ENCODE measurements around the gene KXD1.

The KXD1 gene

DNA sequence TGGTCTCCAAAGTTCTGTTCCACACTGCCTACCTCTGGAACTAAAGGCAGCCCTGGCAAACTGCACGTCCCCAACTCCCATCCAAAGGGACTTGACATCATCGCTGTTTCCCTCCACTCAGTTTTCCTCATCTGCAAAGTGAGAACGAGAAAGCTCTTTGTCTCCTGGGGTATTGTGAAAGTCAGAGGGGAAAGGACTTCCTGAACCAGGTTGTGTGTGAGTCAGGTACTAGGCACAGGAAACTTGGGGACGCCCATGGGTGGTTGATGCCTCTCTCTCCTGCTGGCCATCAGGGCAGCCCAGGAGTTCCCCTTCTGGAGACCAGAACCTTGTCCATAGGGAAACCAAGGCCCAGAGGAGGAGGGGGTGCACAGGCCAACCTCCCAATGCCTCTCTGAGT is 44.2 kb downstream of the KXD1 start:
- DNase-seq (ENCODE audit: low read depth), result no peak

DNA sequence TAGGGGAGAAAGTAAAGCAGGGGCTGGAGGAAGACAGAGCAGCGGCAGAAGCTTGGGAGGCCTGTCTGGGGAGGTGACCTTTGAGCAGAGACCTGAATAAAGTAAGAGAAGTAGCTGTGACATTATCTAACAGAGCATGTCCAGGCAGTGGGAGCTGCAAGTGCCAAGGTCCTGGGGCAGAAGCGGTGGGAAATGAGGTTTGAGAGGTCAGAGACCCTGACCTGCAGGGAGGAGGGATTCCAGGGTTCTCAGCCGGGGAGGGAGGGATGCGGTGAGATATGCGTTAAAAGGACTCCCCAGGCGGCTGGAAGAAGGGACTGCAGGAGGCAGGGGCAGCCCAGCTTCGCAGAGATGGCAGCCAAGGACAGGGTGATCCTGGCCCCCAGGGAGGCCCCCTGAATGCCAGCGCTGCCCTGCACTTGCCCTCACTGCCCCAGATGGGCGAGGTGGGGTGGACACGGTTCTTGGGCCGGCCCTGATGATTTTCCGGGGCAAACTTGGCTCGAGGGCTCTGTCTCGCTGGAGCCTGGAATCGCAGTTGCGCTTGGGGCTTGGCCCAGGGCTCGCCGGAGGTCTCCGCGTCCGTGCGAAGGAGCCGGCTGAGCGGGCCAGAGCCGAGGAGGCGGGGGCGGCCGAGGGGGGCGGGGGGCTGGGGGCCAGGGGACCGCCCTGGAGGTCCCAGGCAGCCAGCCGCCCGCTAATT is 45.7 kb downstream of the KXD1 start:
- no peak for DNase-seq (ENCODE audit: low read depth)

DNA sequence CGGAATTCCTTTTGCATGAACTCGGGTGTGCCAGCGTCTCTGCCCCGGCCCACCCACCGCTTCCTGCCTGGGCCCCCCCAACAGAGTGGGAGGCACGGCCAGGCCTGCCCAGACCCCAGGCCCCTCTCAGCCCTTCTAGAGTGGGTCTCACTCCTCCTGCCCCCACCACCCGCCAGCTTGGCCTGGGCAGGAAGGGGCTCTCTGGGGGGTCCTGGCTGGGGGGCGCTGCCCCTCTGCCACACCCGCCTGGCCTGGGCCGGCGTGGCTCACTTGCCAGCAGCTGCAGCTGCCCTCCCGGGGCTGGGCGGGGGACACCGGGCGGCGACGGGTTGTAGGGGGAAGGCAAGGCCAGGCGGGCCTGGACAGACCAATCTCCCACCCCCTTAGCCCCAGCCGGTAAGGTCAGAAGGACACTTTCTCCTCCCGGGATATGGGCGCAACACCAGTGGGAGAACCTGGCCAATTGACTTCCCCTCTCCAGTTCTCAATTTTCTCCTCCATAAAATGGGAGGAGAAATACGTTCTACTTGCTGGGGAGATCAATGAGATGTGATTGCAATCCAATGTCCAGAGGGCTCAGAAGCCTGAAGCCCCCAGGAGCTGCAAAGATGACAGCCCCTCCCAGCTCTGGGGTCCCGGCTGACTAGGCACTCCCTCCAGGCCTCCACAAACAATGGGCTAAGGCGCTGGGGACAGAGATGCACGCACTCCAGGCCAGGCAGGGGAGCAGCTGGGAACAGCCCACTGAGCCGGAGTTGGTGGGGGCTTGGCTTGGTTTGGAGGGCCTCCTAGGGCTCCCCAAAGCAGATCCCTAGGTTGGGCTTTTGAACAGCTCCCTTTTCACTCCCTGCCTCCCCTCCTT is 46.5 kb downstream of the KXD1 start:
- DNase-seq (ENCODE audit: low read depth), result no peak

DNA sequence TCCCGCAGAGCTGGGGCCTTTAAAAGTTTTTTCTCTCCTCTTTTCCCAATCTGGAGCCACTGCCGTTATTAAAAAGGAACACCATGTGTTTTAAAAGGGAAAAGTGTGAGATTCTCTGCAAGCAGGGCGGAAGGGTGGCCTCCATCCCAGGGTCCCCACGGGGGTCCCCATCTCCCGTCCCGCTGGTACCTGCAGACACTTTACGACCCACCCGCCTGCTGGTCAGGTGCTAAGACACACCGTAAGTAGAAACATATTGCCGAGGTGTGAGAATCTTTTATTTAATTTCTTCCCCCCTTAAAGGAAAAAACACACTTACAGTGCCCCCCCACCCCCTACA is 47.1 kb downstream of the KXD1 start:
- DNase-seq (ENCODE audit: low read depth), result no peak

DNA sequence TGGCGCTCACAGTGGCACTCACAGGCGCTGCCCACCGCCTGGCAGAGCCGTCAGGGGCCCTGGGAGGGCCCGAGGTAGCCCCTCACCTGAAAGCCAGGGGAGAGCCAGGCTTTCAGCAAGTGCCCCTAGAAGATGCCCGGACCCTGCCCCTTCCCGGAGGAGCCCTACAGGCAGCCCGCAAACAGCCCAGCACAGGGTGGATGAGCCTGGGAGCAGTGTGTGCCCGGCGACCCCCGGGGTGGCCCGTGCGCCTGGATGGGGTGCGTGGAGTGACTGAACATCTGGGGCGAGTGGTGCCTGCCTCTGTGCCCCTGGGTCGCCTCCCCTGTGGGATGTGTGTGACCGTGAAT is 47.5 kb downstream of the KXD1 start:
- DNase-seq (ENCODE audit: low read depth), result no peak

DNA sequence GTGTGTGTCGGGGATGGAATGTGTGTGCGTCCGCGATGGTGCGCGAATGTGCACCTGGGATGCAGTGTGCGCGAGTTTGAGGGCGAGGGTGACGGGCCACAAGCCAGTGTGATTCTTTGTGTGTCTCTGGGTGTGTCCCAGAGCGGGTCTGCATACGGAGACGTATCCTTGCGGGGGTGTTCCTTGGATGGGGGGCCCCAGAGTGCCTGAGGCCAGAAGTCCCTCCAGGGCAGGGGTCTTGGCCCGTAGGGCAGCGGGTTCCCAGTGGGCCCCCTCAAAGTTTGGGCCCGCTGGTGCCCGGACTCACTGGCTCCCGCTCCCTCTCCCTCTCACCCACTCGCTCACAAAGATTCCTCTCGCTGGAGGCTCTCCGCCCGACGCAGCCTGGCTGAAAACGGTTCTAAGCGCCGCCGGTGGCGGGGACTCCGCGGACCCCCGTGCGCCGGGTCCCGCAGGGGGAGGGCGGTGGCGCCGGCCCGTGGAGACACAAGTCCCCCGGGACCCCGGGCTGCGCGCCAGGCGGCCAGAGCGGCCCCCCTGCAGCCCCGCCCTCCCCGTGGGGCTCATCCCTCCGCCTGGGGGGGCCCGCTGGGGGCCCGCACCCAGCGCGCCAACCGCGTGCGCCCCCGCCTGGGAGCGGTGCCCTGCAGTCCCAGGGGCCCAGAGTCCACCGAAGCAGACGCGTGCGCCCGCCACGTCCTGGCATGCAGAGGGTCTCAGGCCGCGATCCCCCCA is 48.0 kb downstream of the KXD1 start:
- no peak for DNase-seq (ENCODE audit: low read depth)

DNA sequence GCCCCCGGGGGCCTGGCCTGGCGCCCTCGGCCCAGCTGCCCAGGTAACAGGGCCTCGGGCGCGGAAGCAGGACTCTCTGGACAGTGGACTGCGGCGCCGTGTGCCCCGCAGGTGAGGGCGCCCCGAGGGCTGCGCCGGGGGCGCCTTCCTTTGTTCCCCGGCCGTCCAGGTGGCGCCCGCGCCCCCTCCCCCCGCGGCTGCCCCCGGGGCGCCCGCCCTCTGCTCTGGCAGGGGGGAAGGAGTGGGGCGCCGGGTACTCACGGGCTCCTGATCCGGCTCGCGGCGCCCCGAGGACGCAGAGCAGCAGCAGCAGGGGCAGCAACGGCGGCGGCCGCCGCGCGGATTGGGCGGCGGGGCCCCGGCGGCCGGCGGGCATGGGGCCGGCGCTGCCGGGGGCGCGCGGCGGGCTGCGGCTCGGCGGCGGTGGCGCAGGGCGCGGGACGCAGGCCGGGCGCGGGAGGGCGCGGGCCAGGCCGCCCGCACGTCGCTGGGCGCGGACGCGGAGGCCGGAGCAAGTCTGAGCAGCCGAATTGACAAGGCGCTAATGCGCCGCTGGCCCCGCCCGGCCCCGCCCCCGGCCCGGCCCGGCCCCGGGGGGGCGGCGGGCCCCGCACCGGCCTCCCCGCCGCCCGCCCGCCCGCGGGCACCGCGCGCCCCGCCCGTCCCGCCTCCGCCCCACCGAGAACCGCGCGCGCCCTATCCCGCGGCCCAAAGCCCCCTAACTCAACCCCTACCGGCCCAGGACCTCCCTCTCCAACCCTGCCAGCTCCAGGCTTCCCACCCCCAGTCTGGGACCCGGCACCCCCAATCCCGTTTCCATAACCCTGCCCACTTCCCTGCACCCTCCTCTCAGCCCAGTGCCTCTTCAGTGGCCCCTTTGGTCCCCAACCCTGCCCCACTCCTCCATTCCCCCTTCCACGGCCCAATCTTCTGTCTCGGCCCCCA is 48.9 kb downstream of the KXD1 start, which contains the start of gene CRLF1:
TSS of gene CRLF1 (minus strand) at position 519 of the 945 bp plus-strand sequence. CDS start at position 376, 143 bp downstream.
- DNase-seq (ENCODE audit: low read depth), result no peak

DNA sequence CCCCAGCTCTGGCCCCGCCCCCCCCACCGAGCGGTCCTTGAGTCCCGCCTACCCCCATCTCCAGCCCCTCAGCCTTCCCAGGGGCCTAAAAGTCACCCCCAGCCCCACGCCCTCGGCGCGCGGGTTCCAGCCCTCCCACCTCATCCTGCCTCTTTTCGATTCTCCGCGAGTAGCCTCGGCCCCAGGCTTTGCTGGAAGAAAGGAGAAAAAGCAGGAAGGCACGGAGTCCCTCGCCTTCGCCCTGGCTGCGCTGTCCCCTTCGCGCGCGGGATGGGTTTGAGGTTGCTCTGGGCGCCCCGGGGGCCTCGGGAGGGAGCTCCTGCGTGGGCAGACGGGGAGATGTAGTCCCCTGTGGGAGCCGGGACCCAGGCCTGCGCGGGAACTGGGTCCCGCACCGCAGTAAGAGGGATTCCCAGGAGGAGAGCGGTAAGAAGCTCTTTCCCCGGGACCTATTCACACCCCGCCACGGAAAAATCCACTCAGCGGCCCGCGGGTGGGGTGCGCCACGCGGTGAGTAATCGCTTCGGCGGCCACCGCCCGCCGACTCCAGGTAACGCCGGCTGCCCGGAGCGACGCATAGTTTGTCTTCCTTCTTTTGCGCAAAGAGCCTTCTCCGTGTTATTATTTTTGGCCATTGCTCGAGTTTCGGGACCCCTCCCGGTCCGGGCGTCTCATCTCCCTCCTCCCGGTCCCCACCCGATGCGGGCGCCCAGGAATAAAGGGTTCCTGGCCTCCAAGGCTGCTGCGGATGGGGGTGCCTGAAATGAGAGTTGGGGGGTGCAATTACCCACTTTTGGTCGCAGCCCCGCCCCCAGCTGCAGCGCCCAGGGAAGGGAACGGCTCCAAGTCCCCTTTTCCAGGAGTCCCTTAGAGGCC is 49.8 kb downstream of the KXD1 start:
- no peak for DNase-seq (ENCODE audit: low read depth)

DNA sequence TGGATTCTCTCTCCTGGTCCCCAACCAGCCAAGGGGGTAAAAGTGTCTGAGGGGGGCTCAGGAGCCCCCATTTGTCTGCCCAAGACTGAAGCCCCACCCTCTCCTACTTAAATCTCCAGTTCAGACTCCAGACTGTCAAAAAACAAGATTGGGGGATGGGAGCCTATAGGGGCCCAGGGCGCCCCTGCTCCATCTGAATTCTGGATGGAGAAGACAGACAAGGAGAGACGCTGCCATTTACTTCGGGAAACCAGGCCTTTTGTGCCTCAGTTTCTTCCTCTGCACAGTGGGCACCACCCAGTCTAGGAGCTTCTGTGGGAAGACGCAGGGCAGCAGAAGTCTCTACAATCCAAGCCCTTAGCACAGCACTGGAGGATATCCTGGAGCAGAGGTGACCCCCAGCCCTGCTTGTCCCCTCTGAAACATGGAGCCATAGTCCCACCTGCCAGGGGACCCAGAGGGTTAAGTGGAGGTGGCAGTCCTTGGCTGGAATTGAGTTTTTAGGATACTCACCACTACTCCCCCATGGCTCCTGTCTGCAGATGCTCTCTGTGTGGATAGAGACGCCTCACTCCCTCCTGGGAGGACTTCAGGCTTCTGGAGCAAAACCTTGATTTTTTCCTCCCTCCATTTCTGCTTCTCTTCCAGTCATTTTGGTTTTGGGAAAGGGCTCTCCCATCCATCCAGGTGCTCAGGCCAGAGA is 50.6 kb downstream of the KXD1 start:
- no peak for DNase-seq (ENCODE audit: low read depth)

DNA sequence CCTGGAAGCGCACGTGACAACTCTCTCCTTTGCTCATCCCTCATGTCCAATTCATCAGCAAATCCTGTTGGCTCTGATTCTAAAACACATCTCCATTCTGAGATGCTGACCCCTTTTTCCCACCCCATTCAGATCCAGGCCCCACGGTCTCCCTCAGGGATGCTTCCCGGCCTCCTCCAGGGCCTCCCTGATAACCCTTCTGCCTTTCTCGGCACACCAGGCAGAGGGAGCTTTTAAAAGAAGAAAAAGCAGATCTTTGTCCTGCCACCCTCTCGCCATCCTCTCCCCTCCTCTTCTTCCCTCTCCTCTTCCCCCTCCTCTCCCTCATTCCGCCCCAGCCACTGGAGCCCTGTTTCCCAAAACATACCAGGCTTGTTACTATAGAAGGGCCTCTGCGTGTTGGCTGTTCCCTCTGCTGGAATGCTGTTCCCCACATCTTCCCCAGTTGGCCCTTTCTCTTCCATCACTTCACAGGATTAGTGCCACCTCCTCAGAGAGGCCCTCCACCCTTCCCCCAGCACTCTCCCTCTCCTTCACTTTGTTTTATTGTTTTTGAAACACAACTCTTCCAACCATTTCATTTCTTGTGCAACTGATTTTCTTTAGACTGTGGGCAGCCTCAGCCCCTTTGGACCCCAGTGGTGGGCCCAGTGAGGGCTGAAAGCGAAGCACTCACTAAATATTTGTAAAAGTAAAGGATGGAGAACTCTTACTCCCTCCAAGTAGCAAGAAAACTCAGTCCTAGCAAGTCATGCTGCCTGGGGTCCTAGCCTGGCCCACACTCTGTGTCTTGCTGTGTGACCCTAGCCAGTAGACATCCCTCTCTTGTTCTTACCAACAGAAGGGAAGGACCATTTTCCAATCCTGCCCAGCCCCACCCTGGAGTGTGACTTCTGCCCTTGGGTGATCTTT is 51.4 kb downstream of the KXD1 start:
- no peak for DNase-seq (ENCODE audit: low read depth)

DNA sequence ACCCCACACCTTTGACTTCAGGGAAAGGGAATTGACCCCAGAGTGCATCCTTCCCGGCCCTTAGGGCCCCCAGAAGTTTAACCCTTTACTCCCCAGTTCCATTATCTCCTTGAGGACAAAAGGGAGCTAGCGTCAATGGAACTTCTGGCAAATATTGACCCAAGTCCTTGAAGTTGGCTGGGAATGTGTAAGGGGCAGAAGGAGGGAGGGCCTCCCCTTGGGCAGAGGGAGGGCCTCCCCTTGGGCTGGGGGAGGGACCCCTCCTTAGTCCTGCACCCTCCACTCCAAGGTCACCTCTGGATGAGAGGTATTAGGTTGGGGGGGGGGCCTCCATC is 52.0 kb downstream of the KXD1 start:
- DNase-seq (ENCODE audit: low read depth), result no peak

DNA sequence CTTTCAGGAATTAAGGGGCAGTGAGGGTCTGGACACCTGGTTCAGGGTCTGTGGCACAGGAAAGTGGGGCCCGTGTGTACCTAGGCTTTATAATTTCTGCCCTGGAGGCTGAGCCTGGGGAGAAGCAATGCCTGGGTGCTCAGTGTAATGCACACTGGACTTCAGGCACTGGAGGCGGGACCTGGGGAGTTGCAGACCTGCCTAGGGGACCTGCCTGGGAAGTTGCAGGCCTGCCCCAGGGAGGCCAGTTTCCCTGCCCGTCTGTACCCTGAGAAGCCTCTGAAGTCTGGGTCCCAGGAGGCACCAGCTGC is 52.5 kb downstream of the KXD1 start:
- DNase-seq (ENCODE audit: low read depth), result no peak

DNA sequence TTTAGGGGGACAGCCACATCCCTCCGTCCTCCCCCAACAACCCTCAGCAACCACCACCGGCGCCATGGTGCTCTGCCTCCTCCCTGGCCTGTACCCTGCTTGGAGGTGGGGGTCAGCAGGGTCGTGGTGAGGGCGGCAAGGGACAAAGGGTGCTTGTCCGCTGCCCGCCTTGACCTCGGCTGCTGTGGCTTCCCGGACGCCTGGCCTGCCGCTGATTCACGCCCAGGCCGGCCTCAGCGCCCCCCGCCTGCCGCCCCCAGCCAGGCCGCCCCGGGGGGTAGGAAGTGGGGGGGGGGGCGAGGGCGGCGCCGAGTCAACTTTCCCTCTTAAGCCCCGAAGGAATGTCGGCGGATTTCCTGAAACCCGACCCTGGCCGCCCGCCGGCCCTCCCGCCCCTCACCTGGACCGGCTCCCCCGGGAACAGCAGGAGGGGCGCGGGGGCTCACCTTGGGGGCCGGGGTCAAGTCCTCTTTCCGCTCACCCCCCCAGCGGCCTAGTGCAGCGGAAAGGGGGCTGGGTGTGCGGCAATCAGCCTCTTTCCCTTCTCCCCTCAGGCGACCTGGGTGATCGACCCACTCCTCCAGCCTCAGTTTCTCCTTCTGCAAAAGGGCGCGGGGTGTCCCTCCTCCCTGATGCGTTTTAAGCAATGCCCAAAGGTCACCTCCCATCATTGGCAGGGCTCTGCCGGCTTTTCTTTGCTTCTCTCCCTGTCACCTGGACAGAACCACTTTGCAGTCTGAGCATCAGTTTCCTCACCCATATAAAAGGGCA is 53.1 kb downstream of the KXD1 start:
- DNase-seq (ENCODE audit: low read depth), result no peak

DNA sequence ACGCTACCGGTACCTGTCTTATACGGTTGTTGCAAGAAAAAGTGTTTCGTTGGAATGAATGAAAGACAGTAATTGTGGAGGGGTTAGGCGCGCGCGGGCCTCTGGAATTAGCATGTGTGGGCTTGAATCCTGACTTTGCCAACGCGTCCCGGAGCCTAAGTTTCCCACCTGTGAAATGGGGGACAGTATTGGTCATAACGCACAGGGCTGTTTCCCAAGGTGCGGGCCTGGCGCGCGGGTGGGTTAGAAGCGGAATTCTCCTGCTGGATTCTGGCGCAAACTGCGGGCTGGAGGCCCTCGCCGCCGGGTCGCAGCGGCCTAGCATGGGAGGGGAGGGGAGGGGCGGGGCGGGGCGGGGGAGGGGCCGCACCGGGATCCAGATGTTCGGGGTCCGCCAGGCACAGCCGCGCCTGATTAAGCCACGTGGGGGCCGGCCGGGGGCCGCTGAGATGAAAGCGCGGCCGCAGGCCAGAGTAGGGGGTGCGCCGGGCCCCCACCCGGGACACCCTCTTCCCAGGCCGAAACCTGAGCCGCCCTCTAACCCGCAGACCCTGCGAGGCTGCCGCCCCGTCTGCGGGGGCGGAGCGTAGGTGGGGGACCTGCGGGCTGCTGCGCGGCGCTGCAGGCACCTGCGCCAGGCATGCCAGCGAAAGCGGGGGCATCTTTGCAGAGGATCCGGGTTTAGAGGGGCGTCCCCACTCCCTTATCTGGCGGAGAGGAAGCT is 53.8 kb downstream of the KXD1 start:
- DNase-seq (ENCODE audit: low read depth), result no peak

DNA sequence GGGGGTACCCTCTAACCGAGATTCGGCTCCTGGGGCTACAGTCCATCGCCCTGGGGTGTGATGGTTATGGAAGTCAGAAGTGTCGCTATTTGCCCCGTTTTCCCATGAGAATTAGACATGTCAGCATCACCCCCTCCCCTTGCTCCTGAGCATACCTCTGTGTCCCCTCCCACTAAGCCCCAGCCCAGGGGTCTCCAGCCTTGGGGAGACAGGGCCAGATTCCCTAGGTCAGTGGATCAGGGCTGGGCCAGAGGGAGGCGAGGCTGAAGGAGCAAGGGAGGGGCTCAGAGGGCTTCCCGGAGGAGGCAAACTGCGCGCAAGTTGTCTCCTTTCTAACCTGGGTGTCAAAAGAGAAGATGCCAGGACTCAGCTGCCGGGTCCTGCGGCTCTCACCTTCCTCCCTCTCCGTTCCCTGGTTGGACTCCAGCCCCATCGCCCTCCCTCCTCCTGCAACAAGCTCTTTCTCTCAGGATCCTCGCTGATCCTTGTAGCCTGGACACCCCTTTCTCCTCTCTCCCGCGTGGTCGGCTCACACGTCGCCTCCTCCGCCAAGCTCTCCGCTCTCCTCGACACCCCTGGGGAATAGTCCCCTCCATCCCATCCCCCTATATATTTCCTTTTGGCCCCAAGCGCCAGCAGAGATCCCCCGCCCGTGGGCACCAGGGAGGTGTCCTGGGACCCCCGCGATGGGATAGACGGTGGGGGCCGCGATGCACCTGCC is 54.5 kb downstream of the KXD1 start:
- DNase-seq (ENCODE audit: low read depth), result no peak

DNA sequence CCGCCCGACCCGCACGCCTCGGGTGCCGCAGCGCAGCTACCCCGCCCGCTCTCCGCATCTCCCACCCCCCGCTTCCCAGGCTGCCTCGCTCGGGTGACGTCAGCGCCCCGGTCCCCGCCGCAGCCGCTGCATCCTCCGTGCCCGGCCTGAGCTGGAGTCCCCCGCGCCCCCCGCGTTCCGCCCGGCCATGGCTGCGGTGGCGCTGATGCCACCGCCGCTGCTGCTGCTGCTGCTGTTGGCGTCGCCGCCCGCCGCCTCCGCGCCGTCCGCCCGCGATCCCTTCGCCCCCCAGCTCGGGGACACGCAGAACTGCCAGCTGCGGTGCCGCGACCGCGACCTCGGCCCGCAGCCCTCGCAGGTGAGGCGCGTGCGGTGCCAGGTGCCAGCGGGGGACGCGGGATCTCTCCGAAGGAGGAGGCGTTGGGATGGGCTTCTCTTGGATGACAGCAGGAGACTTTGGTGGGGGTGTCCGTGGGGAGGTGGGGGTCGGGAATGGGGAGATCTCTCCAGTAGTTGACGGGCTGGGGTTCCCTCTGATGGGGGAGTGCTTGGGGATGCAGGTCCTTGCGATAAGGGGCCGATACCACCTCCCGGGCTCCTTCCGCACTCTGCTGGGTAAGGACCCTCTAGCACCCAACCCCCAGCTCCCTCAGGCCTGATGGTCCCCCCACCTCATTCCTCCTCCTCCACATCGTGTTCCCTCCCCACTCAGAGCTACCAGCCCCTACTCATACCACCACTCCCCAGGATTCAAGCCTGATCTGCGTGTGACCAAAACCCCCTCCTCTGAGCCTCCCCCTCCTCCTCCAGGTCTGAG is 55.3 kb downstream of the KXD1 start, which contains the start of gene TMEM59L:
TSS of gene TMEM59L (plus strand) at position 99 of the 817 bp plus-strand sequence. CDS start at position 188, 89 bp downstream.
- DNase-seq (ENCODE audit: low read depth), result no peak
